Activated CD4-positive, CD25-positive, alpha-beta regulatory T cell treated with anti-CD3 and anti-CD28 coated beads, Interleukin-2, amount 50 U/mL, for 24 hours (primary cell): ENCODE data around the gene PLGRKT.
A peak's percentile ranks its signal among the peaks of the same experiment; 100 is the strongest.
"Not testable (repeated sequence)": the region's sequence is repeated elsewhere in the genome, so short reads cannot be mapped to it uniquely, and the experiment has no call there.

ENCODE experiments used
- ATAC-seq, 2 donors: fragments of 150-1000 bp; cut with Tn5 transposase; one replicate each; pipeline ENCODE4 v1.10.0; 2021; ENCODE audit warnings: mild to moderate bottlenecking in 1 of 2, moderate library complexity in 1 of 2

Gene PLGRKT, protein sequence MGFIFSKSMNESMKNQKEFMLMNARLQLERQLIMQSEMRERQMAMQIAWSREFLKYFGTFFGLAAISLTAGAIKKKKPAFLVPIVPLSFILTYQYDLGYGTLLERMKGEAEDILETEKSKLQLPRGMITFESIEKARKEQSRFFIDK

DNA sequence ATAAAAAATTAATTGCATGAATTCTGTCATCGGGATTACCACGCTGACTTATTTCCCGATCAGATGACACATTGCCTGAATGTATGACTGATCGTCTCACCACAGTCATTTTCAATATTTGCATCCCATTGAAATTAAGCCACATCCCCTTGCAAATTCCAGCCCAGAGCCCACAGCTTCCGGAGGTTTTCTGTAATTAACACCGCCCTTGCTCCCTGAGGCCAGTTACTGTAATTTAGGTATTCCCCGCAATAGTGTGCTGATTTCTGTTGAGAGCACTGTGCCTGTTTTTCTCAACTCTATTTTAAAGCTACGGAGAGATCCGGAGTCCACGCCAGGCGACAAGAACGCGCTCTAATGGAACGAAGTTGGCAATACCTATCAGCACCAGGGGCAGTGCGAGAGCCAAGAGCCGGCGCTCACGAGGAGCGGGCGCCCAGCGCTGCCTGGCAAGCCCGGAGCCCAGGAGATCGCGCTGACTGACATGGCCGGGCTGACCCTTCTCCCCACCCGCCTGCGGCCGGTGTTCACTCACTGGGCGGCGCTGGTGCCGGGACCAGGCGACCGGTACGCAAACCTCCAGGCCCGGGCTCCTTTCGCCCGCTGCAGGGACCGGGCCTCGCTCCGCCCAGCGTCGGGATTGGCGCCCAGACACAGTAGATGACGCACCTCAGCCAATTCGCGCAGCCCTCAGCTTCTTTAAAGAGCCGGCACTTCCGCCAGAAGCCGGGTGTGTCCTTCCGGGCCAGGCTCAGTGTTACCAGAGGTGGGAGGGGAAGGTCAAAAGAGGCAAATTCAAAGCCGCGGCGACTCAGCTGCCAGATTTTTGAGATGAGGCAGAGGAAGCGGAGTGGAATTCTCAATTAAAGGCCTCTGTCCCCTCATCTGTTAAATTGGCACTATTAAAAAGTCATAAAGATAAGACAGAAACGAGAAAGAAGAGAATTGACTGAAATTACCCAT lies at the start of gene PLGRKT:
Gene PLGRKT, minus strand, starts transcription at position 672 of the 963 bp plus-strand sequence. CDS start 5,948 bp downstream, outside the sequence.
- peak; percentile 96 to 97 for ATAC-seq

DNA sequence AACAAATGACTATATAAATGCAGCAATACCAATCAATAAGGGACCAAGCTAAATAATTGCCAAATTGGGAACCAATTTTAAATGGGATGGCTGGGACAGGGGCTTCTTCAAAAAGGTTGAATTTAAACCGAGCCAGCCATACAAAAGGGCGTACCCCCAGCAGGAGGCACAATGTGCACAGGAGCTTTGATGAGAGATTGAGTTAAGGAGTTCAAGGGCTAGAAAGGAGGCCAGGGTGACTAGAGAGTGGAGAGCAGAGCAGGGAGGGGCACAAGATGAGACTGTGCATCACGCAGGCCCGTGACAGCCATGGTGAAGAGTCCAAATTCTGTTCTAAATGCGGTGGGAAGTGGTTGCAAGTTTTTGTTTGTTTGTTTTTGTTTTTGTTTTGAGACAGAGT lies 49.3 kb upstream of the PLGRKT start:
- no peak for ATAC-seq

DNA sequence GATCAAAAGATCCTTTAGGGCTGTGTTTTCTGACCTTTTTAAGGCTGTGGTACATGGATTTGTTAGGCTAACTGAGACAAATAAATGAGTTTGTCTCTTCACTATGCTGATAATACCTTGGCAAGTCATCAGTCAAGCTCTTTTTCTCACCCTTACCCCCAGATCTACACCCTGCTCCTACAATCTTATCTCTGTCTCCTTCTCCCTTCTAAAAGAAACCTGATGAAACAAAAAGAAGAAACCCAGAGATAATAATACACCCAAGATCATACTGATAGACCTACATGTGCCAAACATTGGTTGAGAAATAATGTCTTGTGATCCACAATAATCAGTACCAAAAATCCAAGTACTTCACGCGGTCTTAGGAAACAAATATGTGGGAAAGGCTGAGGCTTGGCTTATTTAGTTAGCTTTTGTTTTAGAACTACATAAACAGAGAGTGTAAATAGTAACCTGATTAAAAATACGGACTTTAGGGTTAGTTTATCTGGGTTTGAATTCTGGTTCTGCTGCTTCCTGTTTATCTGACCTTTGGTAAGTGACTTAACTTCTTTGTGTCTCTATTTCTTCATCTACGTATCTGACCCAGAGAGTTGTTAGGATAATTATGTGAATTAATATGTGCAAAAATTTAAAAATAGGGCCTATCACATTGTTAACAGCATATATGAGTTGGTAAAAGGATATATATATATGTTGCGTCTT lies 47.8 kb upstream of the PLGRKT start:
- ATAC-seq, result no peak

DNA sequence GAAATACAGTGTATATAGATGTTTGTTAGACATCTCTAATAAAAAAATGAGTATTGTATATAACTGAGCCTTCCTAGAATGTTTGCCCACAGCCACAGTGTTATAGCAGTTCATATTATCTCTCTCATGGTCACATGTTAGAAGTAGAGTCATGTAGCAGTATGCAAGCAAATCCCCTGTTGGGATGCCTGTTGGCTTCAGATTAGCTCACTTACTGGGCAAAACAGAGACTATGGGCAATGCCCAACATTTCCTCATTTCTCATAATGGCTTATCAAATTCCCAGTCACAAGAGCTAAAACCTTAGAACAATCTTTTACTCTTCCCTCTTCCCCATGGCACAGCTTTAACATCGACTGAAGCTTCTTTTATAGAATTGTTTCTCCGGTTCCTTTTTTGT lies 45.6 kb upstream of the PLGRKT start:
- no peak for ATAC-seq

DNA sequence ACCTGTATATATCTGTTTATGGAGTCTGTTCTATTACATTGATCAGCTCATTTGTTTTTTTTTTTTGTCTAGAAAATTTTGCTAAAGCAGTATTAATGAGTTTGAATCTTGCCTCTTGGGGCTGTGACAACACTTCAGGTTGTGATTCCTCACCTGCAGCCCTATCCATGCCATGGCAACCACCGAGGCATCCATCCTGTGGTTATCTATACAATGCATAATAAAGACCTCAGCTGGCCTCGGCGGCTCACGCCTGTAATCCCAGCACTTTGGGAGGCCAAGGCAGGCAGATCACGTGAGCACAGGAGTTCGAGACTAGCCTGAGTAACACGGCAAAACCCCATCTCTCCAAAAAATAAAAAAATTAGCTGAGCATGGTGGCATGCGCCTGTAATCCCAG lies 44.5 kb upstream of the PLGRKT start:
- no peak for ATAC-seq

DNA sequence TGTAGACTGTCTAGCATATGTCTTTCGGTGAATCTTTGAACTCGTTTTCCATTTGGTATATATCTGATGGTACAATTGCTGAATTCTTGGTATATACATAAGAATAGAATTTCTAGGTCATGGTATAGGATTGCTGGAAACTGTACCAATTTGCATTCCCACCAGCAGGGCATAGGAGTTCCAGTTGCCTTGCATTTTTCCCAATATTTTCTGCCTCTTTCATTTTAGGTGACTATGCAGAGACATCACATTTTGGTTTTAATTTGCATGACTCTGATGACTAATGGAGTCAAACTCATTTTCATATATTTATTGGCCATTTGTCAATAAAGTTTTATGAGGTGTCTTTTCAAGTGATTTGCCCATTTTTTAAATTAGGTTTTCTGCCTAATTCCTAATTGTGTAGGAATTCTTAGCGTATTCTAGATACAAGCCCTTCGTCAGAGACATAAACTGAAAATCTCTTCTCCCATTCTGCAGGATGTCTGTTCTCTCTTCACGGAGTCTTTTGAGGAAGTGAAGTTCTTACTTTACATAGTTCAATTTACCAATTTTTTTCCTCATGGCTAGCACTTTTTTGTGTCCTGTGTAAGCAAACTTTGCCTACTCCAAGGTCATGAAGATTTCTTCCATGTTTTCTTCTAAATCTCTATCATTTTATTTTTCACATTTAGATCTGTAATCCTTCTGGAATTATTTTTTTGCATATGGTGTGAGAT lies 43.8 kb upstream of the PLGRKT start:
- no peak for ATAC-seq

DNA sequence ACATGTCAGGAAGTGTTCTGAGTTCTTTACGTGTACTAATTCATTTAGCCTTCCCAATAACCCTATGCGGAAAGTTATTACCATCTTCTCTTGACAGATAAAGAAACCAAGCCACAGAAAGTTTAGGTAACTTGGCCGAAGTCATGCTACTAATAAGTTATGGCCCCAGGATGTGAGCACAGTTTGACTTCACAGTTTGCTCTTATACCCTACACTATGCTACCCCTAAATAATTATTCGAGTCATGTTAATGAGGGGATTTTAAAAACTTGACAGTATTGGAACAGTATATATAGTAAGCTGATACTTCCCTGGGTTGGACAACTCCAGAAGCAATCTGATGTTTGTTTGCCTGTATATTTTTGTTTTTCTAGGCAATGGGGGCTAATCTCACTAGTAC lies 43.2 kb upstream of the PLGRKT start:
- no peak for ATAC-seq

DNA sequence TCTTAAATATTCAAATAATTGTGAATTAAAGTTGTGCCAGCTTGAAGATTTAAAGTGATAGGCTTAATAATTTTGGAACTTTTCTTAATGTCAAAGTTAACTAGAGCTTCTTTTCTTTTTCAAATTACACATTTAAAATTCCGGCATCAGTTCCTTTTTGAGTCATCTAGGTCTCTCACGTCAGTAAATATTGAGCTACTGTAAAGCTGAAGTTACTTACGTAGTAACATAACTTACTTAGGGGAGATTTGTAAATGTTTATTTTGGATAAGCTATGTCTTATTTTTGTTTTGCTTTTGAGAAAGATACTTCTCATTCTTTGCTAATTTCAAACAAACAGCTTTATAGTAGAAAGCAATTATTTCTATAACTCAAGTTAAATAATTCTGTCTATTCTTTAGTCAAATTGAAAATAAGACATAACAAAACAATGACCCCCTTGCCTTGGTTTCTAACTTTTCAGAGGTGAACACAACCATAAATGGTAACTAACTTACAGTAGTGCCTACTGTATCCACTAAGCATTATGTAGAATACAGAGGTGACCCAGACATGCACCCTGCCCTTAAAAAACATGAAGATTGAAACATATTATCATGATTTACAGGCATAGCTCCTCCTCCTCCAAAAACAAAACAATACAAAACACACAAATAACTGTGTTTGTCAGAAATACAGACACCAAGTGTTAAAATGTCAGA lies 42.4 kb upstream of the PLGRKT start:
- ATAC-seq, result peak in 1 of 2 donors; percentile 45

DNA sequence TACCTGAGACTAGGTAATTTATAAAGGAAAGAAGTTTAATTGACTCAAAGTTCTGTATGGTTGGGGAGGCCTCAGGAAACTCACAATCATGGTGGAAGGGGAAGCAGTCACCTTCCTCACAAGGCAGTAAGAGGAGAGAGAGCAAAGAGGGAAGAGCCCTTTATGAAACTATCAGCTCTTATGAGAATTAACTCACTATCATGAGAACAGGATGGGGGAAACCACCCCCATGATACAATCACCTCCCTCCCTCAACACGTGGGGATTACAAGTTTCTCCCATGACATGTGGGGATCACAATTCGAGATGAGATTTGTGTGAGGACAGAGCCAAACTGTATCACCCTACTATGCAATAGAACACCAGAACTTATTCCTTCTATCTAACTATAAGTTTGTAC lies 40.5 kb upstream of the PLGRKT start:
- peak; percentile 27 to 48 for ATAC-seq

DNA sequence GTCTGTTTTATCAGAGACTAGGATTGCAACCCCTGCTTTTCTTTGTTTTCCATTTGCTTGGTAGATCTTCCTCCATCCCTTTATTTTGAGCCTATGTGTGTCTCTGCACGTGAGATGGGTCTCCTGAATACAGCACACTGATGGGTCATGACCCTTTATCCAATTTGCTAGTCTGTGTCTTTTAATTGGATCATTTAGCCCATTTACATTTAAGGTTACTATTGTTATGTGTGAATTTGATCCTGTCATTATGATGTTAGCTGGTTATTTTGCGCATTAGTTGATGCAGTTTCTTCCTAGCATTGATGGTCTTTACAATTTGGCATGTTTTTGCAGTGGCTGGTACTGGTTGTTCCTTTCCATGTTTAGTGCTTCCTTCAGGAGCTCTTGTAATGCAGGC lies 37.9 kb upstream of the PLGRKT start:
- ATAC-seq, result not testable (repeated sequence)

DNA sequence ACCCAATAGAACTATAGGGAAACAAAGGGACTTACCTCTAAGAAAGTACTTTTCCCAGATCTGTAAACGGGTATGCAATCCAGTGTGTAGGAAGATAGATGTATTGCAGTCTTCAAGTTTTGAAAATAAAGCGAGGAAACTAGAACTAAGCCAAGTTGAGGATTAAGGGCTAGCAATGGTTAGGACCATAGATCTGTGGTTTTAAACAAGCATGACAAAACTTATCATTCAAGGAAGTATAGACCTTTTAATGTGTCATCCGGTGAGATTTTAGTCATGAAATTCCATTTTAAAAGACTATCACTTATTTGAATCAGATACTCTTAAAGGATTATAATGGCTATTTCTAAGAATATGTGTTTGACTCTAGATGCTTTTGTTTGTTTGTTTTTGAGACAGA lies 33.1 kb upstream of the PLGRKT start:
- no peak for ATAC-seq

DNA sequence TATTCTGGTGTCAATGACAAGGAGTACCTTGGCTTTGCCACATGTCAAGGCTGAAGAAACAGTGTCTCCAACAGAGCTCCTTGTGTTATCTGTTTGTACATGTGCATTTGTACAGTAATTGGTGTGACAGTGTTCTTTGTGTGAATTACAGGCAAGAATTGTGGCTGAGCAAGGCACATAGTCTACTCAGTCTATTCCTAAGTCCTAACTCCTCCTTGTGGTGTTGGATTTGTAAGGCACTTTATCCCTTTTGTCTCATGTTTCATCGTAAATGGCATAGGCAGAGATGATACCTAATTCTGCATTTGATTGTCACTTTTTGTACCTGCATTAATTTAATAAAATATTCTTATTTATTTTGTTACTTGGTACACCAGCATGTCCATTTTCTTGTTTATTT lies 32.4 kb upstream of the PLGRKT start:
- no peak for ATAC-seq

DNA sequence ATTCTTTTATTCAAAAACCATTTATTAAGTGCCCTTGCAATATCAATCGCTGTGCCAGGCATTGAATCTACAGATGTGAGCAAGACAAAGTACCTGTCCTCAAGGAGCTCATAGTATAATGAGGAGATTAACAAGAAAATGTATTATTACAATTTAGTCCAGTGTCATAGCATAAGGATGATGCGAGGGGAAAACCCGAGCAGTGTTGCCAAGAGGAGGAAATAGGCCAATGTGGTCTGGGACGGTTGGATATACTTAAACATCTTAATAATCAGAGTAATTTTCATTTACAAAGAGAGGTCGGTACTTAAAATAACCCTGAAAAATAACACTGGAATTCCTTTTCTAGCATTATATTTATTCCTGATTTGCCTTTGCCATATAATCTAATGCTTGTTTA lies 31.1 kb upstream of the PLGRKT start:
- no peak for ATAC-seq

DNA sequence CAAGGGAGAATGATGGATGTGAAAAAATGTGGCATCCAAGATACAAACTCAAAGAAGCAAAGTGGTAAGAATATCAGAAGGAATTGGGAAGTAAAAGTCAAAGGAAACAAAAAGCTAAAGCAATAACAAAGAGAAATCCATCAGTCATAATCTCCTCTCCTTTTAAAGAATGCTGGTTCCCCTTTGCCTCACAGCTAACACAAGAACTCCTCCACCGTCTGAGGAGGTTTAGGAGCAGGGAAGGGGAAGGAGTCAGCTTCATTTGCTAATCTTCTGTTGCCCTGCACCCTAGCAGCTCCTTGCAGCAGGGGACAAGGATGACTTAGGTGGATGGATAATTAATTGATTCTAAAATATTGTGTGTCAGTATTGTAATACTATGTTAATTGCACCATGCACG lies 29.0 kb upstream of the PLGRKT start:
- no peak for ATAC-seq

DNA sequence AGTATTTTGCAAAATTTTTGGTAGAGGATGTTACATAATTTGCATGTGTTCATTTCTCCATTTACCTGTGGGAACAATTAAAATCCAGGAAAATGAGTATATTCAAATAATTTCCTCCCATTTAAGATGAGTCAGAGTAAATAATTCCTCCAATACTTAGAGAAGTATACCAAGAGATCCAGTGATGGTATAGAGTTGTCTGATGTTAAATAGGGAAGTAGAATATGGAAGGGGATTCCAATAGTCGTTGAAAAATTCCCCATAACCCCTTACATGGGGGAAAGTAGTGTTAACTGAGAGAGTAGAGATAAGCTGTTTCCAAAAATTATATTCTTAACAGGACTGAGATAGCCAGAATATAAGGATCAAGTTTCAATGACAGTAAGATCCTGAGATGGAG lies 28.3 kb upstream of the PLGRKT start:
- no peak for ATAC-seq

DNA sequence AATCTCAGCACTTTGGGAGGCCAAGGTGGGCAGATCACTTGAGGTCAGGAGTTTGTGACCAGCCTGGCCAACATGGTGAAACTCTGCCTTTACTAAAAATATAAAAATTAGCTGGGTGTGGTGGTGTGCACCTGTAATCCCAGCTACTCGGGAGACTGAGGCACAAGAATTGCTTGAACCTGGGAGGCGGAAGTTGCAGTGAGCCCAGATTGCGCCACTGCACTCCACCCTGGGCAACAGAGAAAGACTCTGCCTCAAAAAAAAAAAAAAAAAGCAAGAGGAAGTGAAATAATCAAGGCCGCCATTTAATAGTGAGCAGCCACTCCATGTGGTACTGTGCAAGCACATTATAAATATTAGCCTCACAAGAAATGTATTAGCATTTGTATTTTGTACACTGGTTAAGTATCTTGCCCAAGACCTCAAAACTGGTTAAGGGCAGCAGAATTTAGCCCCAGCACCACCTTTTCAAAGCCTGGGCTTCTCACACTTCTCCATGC lies 27.2 kb upstream of the PLGRKT start:
- not testable (repeated sequence) for ATAC-seq

DNA sequence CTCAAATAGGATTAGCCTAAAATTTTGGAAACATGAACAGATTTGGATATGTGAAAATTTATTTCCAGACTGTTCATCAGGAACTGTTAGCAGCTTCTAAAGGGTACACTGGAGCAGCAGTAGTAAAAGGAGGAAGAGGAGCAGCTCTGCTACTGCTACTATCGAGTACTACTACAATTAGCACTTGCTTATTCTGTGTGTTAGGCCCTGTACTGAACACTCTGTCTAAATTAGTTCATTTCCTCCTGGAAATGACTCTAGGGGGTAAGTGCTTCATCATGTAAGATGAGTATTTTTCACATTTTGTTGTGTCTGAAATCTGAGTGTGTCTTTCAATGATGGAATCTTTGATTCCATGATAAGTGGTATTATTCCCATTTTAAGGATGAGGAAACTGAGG lies 22.4 kb upstream of the PLGRKT start:
- no peak for ATAC-seq

DNA sequence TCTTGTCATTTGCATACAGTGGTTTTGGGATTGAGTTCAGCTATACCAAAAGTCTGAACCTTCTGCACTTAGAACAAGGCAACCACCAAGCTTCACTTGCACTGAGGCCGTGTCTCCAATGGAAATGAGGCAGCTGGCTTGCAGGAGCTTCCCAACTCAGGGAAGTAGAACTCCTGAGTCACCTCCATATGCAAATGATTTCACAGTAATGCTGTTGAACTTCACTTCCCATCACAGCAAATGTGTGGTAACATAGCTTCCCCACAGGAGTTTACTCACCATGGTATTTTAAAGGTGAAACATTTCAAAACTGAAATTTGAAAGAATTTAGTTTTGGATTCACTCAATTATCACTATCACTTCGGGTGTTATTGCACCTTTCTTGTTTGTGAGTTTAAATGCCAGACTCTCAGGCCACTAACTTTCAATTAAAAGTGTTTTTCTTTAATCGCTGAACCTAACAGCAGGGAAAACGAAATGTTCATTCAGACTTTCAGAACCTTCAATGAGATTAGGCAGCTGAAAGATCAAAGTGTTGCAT lies 21.6 kb upstream of the PLGRKT start:
- peak; percentile 71 for ATAC-seq

DNA sequence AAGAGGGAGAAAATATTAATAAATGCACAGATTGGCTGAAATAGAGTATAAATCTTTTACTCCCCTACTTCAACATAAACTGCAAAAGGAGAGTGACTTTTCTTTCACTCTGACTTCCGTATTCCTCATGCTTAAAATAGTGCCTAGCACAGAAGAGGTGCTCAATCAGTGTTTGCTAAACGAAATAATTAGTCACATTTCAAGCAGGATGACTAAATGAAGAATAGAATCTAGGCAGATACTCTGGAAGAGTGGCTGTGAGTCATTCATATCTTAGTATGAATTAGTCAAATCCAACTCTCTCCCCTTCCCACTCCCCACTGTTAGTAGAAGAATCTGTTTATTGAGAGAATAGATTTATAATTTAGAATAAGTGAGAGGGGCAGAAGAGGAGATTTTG lies 17.5 kb upstream of the PLGRKT start:
- ATAC-seq, result peak; percentile 73 to 76

DNA sequence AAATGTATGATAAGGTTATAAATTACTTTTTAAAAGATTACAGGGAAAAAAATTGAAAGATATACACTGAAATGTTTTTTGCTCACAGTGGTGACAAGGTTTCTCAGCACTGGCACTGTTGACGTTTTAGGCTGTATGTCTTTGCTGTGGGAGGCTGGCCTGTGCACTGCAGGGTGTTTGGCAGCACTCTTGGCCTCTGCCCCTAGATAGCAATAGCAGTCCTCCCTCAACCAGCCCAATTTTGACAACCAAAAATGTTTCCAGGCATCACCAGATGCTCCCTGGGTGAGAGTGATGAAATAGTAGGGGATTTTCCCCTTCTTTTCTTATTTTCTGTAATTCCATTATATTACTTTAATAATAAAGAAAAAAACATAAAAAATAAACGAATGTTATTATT lies 15.9 kb upstream of the PLGRKT start:
- ATAC-seq, result no peak

DNA sequence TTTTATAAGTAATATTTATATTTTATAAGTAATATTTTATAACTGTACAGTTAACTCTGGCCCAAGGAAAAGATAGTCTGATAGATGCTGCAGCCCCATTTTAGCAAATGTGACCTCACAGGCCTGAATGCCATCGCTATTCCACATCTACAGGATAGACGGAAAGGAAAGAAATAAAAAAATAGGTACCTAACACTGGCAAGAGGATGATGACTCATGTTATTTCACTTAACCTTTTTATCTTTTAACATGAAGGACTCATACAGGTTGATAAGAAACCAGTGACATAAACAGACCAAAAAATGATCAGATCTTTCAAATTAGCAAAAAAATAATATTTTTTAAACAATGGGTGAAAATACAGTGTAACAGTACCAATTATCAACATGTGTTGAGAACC lies 15.3 kb upstream of the PLGRKT start:
- ATAC-seq, result no peak

DNA sequence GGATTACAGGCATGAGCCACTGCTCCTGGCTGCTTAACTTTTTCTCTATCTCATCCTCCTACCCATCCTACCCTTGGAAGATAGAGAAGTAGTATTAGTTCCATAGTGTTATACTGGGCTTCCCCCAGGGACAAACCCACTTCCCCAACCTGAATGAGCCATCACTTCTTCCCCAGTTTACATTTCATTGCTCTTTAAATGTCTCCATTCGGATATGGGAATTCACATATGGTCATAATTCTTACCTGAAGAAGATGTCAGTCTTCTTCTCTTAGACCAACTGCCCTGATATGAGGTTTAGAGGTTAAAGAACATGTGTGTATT lies 14.5 kb upstream of the PLGRKT start:
- ATAC-seq, result no peak
